ENCODE results near the gene ABHD14A. TPM values are rescaled to one million over a fixed set of nuclear protein-coding genes. Genes with fewer than 3 reads are reported as not detected.

The ABHD14A gene
- total RNA-seq, 1 experiment from 2014 or later: 3.8 TPM

GRCh38 chr3:52001443-52001974, 26.6 kb downstream of the ABHD14A start (continued):
- TF ChIP-seq MLX (CRISPR knock-in tag; IDR thresholded peaks at IDR 0.05) (no peak), SP1 (CRISPR knock-in tag; conservative IDR thresholded peaks at IDR 0.05) (peak; percentile 72; the same call in 1 of the 2 replicates), E2F5 (CRISPR knock-in tag; IDR thresholded peaks at IDR 0.05) (no peak), PRDM15 (CRISPR knock-in tag; IDR thresholded peaks at IDR 0.05) (no peak), ZNF532 (CRISPR knock-in tag; IDR thresholded peaks at IDR 0.05; ENCODE audit: borderline replicate concordance) (no peak), MAX (CRISPR knock-in tag; IDR thresholded peaks at IDR 0.05) (peak; percentile 40; the same call in 1 of the 2 replicates), GABPB1 (CRISPR knock-in tag; IDR thresholded peaks at IDR 0.05) (no peak), USF1 (CRISPR knock-in tag; IDR thresholded peaks at IDR 0.05) (no peak), CREM (CRISPR knock-in tag; IDR thresholded peaks at IDR 0.05) (no peak), ELF4 (CRISPR knock-in tag; IDR thresholded peaks at IDR 0.05; ENCODE audit: low read depth) (no peak), CREB1 (CRISPR knock-in tag; IDR thresholded peaks at IDR 0.05) (no peak), NR1H2 (CRISPR knock-in tag; IDR thresholded peaks at IDR 0.05) (no peak), ZNF232 (CRISPR knock-in tag; IDR thresholded peaks at IDR 0.05) (no peak), PREB (CRISPR knock-in tag; IDR thresholded peaks at IDR 0.05; ENCODE audit: borderline replicate concordance) (no peak), AR (CRISPR knock-in tag; IDR thresholded peaks at IDR 0.05) (no peak), ZNF512 (CRISPR knock-in tag; IDR thresholded peaks at IDR 0.05; ENCODE audit: borderline replicate concordance) (no peak), ATF6 (CRISPR knock-in tag; IDR thresholded peaks at IDR 0.05) (no peak), E2F1 (CRISPR knock-in tag; IDR thresholded peaks at IDR 0.05) (no peak)
